SK-N-SH (cell line): ENCODE data around the gene GRIK1. TPM values are rescaled to one million over a fixed set of nuclear protein-coding genes. Genes with fewer than 3 reads are reported as not detected.

Experiments
- CTCF ChIA-PET: fragments of 300-600, 350-600 bp; formaldehyde crosslinking; extraction: SDS; loops from one replicate; lab custom pipeline; 2021; lab: Yijun Ruan, JAX
- POLR2A ChIA-PET: fragments of 350-600 bp; sonication (Branson Sonifier 250); formaldehyde crosslinking; extraction: SDS; loops from one replicate; lab custom pipeline; 2020; ENCODE audit warnings: antibody characterized with exemption, inconsistent platforms; lab: Yijun Ruan, JAX
- DNase-seq: peaks from one replicate; pipeline ENCODE4 v3.0.0; 2012
- H2AFZ ChIP-seq: fragments of 200-600 bp; sonication (generic); 2 replicates; pipeline ENCODE4 v1.8.1; 2016; ENCODE audit warnings: antibody characterized with exemption, mild to moderate bottlenecking, low read depth
- H3F3A ChIP-seq: fragments of 200-600 bp; sonication (generic); replicated peaks from 2 replicates; pipeline ENCODE3; 2016; ENCODE audit warnings: antibody characterized with exemption, mild to moderate bottlenecking; ENCODE audit not compliant: insufficient read depth
- H3K27ac ChIP-seq, 2 experiments: fragments of 200-500 bp in 1 of 2; fragments of 200-600 bp in 1 of 2; sonication (Bioruptor generic) in 1 of 2; sonication (generic), shearing (Covaris generic) in 1 of 2; 2 replicates each; pipeline versions ENCODE4 v1.5.1 to v1.6.1; 2014 to 2016; ENCODE audit warnings: low read depth in 2 of 2, inconsistent platforms in 1 of 2, low read length in 1 of 2, mild to moderate bottlenecking in 1 of 2, mixed read lengths in 1 of 2
- H3K27me3 ChIP-seq: fragments of 200-600 bp; sonication (generic), shearing (Covaris generic); 2 replicates; pipeline ENCODE4 v1.6.1; 2016; ENCODE audit warnings: mixed run types; ENCODE audit not compliant: insufficient read depth
- H3K36me3 ChIP-seq, 2 experiments: fragments of 200-500 bp in 1 of 2; fragments of 200-600 bp in 1 of 2; sonication (Bioruptor generic) in 1 of 2; sonication (generic) in 1 of 2; replicated peaks in 1 of 2; 2 replicates each; pipeline versions ENCODE3 to v1.5.1; 2014 to 2016; ENCODE audit warnings: low read length in 1 of 2, mild to moderate bottlenecking in 1 of 2; ENCODE audit not compliant: insufficient read depth in 2 of 2, control insufficient read depth in 1 of 2
- H3K4me1 ChIP-seq, 2 experiments: fragments of 200-500 bp in 1 of 2; fragments of 200-600 bp in 1 of 2; sonication (Bioruptor generic) in 1 of 2; sonication (generic), shearing (Covaris generic) in 1 of 2; 2 replicates each; pipeline versions ENCODE4 v1.5.1 to v1.6.1; 2014 to 2016; ENCODE audit warnings: low read depth in 1 of 2, low read length in 1 of 2, mixed run types in 1 of 2; ENCODE audit not compliant: insufficient read depth in 2 of 2, control insufficient read depth in 1 of 2
- H3K4me2 ChIP-seq: fragments of 200-600 bp; sonication (generic), shearing (Covaris generic); 2 replicates; pipeline ENCODE4 v1.6.1; 2017; ENCODE audit warnings: mixed run types
- H3K4me3 ChIP-seq, 2 experiments: fragments of 200-500 bp in 1 of 2; fragments of 200-600 bp in 1 of 2; sonication (Bioruptor generic) in 1 of 2; sonication (generic), shearing (Covaris generic) in 1 of 2; 2 replicates each; pipeline versions ENCODE4 v1.5.1 to v1.8.1; 2014 to 2016; ENCODE audit warnings: low read depth in 2 of 2, inconsistent platforms in 1 of 2, low read length in 1 of 2, mild to moderate bottlenecking in 1 of 2, mixed read lengths in 1 of 2, moderate library complexity in 1 of 2
- H3K79me2 ChIP-seq: fragments of 200-600 bp; sonication (generic); 2 replicates; pipeline ENCODE4 v1.8.1; 2017; ENCODE audit warnings: mild to moderate bottlenecking; ENCODE audit not compliant: insufficient read depth
- H3K9ac ChIP-seq: fragments of 200-600 bp; sonication (generic); 2 replicates; pipeline ENCODE4 v1.6.1; 2017; ENCODE audit warnings: mixed run types
- H3K9me2 ChIP-seq: fragments of 200-600 bp; sonication (generic); 2 replicates; pipeline ENCODE4 v1.6.1; 2017; ENCODE audit warnings: mixed run types
- H3K9me3 ChIP-seq: fragments of 200-600 bp; sonication (generic); 2 replicates; pipeline ENCODE4 v1.6.1; 2017; ENCODE audit warnings: mixed run types, mild to moderate bottlenecking, moderate library complexity
- H4K20me1 ChIP-seq: fragments of 200-600 bp; sonication (generic); 2 replicates; pipeline ENCODE4 v1.6.1; 2017; ENCODE audit warnings: mild to moderate bottlenecking, mixed run types; ENCODE audit not compliant: insufficient read depth
- EP300 ChIP-seq, 2 experiments: IDR thresholded peaks; 2 replicates each; pipeline versions ENCODE4 v1.4.0 to v1.6.1; 2012; ENCODE audit warnings: borderline replicate concordance in 1 of 2, low read depth in 1 of 2, low read length in 1 of 2
- FOSL2 ChIP-seq: IDR thresholded peaks from 2 replicates; pipeline ENCODE4 v1.4.0; 2012; ENCODE audit warnings: low read depth, mild to moderate bottlenecking, moderate library complexity, borderline replicate concordance
- FOXM1 ChIP-seq: IDR thresholded peaks from 2 replicates; pipeline ENCODE4 v1.4.0; 2012; ENCODE audit warnings: low read depth, mild to moderate bottlenecking
- GABPA ChIP-seq: IDR thresholded peaks from 2 replicates; pipeline ENCODE4 v1.4.0; 2012; ENCODE audit warnings: low read depth, mild to moderate bottlenecking
- IRF3 ChIP-seq: fragments of 150-350 bp; IDR thresholded peaks from 2 replicates; pipeline ENCODE4 v1.6.1; 2016; ENCODE audit warnings: mild to moderate bottlenecking, low read depth, low read length
- MXI1 ChIP-seq: IDR thresholded peaks from 2 replicates; pipeline ENCODE4 v1.6.1; 2012; ENCODE audit warnings: mild to moderate bottlenecking, low read depth, low read length, improper control_type of control experiment
- NFIC ChIP-seq: IDR thresholded peaks from 2 replicates; pipeline ENCODE4 v1.4.0; 2012; ENCODE audit warnings: borderline replicate concordance
- RAD21 ChIP-seq: IDR thresholded peaks from 2 replicates; pipeline ENCODE4 v1.6.1; 2012; ENCODE audit warnings: mild to moderate bottlenecking, low read length
- RCOR1 ChIP-seq: fragments of 150-350 bp; IDR thresholded peaks from 2 replicates; pipeline ENCODE4 v1.6.1; 2017; ENCODE audit warnings: antibody characterized with exemption, low read length
- RFX5 ChIP-seq: IDR thresholded peaks from 2 replicates; pipeline ENCODE4 v1.6.1; 2012; ENCODE audit warnings: mild to moderate bottlenecking, improper control_type of control experiment, low read length
- RXRA ChIP-seq: IDR thresholded peaks from 2 replicates; pipeline ENCODE4 v1.4.0; 2012; ENCODE audit warnings: low read depth, mild to moderate bottlenecking, borderline replicate concordance
- TAF1 ChIP-seq: IDR thresholded peaks from 2 replicates; pipeline ENCODE4 v1.6.1; 2012; ENCODE audit warnings: low read depth, mild to moderate bottlenecking, low read length, moderate library complexity, borderline replicate concordance
- TCF12 ChIP-seq: IDR thresholded peaks from 2 replicates; pipeline ENCODE4 v1.4.0; 2012
- TEAD4 ChIP-seq: IDR thresholded peaks from 2 replicates; pipeline ENCODE4 v1.4.0; 2012; ENCODE audit warnings: mild to moderate bottlenecking, borderline replicate concordance; ENCODE audit not compliant: insufficient read depth
- USF1 ChIP-seq: IDR thresholded peaks from 2 replicates; pipeline ENCODE4 v1.4.0; 2012; ENCODE audit warnings: low read depth, borderline replicate concordance
- USF2 ChIP-seq: fragments of 150-350 bp; IDR thresholded peaks from 2 replicates; pipeline ENCODE4 v1.6.1; 2017; ENCODE audit warnings: antibody characterized with exemption, low read length, low read depth, borderline replicate concordance
- WGBS: methylation state at CpG from one replicate; pipeline ENCODE4 v1.1.6; 2017; ENCODE audit warnings: low lambda C conversion rate; 5-methylcytosine and 5-hydroxymethylcytosine counted together
- polyA plus RNA-seq, 3 experiments: library from polyadenylated mRNA; depleted of rRNA; stranded (reverse); fragments of >200 nt; gene quantifications; 2 replicates each; pipeline ENCODE4 v1.2.3, GENCODE V29; 2012
- TF ChIP-seq, protein P1 (sequence below): IDR thresholded peaks from 2 replicates; pipeline ENCODE4; 2012

GRIK1 gene
- polyA plus RNA-seq, 1 of the 3 experiments (the other 2 are of a cell fraction), result not detected

DNA sequence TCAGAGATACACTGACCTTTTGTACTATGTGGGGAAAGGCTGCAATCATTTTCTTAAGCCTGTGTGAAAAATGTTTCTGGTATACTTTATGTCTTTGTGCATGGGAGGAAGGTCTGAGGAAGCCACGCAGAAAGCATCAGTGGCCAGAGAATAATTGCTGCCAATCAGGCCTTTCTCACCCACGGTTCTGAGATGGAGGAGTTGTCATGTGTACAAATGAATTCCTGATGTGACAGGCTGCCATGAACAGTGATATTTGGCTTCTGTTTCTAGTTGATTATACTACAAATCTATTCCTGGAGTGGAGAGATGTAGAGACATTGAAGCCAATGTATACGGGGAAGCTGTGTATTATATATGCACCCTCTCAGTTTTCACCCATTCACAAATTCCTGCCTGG lies 142.6 kb downstream of the GRIK1 start:
- Histone ChIP-seq H3K4me2 (no peak overlapping the region), H3F3A (no peaks in the 10 kb centered on the region), H3K79me2 (no peaks in the 10 kb centered on the region), H2AFZ (no peak overlapping the region), H3K9me2 (no peaks in the 10 kb centered on the region), H3K4me3 (no peak overlapping the region), H3K36me3 (no peaks in the 10 kb centered on the region), H4K20me1 (no peaks in the 10 kb centered on the region), H3K27ac (no peak overlapping the region), H3K9ac (no peak overlapping the region), H3K4me1 (no peaks in the 10 kb centered on the region), H3K27me3 (peaks cover 23% of the 10 kb centered on the region; the same call in 1 of the 2 replicates)
- WGBS, result 2% methylated on average over 3 of the region's 3 CpGs
- DNase-seq, result no peak
- POLR2A ChIA-PET, result no interaction called here
- TF ChIP-seq MXI1, result no peak
- no peak for TF ChIP-seq EP300 (IDR thresholded peaks at IDR 0.05; ENCODE audit: borderline replicate concordance in 1 of 2, low read depth in 1 of 2, low read length in 1 of 2)
- TF ChIP-seq USF1, result no peak
- no peak for TF ChIP-seq RFX5
- TF ChIP-seq, protein P1, sequence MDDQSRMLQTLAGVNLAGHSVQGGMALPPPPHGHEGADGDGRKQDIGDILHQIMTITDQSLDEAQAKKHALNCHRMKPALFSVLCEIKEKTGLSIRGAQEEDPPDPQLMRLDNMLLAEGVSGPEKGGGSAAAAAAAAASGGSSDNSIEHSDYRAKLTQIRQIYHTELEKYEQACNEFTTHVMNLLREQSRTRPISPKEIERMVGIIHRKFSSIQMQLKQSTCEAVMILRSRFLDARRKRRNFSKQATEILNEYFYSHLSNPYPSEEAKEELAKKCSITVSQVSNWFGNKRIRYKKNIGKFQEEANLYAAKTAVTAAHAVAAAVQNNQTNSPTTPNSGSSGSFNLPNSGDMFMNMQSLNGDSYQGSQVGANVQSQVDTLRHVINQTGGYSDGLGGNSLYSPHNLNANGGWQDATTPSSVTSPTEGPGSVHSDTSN, result no peak
- TF ChIP-seq USF2, result no peak
- no peak for TF ChIP-seq TEAD4
- TF ChIP-seq IRF3, result no peak
- TF ChIP-seq RCOR1, result no peak
- TF ChIP-seq TAF1, result no peak
- TF ChIP-seq GABPA, result no peak
- no peak for TF ChIP-seq FOXM1
- TF ChIP-seq RAD21, result no peak
- TF ChIP-seq TCF12, result no peak
- TF ChIP-seq RXRA, result no peak
- TF ChIP-seq NFIC, result no peak
- TF ChIP-seq FOSL2, result no peak
- TF ChIP-seq, all 33 proteins: peak for 0
- CTCF ChIA-PET, result no interaction called here
- H3K9me3 ChIP-seq, result no peaks in the 10 kb centered on the region
